Measurements from ENCODE around the gene SNAP29. TPM values are rescaled to one million over a fixed set of nuclear protein-coding genes. Genes with fewer than 3 reads are reported as not detected.

SNAP29 gene
- total RNA-seq, 1 experiment from 2014 or later, result 17.9 TPM

DNA sequence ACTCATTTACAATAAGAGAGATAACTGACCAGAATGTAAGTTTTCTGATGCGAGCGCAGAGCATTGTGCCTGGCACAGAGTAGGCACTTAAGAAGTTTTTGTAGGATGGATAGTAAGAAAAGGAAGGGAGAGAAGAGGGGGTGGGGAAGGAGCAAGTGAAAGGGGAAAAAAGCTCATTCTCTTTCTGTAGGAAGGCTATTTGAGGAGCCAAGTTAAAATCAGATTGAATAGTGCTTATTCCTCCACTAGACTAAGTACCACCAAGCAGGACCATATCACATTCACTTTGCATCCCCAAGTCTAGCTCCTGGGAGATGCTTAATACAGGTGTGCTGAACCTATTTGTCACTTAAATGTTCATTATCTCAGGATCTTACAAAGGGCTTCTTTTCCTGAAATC is 44.3 kb downstream of the SNAP29 start:
- TF ChIP-seq, protein P1, sequence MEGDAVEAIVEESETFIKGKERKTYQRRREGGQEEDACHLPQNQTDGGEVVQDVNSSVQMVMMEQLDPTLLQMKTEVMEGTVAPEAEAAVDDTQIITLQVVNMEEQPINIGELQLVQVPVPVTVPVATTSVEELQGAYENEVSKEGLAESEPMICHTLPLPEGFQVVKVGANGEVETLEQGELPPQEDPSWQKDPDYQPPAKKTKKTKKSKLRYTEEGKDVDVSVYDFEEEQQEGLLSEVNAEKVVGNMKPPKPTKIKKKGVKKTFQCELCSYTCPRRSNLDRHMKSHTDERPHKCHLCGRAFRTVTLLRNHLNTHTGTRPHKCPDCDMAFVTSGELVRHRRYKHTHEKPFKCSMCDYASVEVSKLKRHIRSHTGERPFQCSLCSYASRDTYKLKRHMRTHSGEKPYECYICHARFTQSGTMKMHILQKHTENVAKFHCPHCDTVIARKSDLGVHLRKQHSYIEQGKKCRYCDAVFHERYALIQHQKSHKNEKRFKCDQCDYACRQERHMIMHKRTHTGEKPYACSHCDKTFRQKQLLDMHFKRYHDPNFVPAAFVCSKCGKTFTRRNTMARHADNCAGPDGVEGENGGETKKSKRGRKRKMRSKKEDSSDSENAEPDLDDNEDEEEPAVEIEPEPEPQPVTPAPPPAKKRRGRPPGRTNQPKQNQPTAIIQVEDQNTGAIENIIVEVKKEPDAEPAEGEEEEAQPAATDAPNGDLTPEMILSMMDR (conservative IDR thresholded peaks at IDR 0.05), result no peak
- no CpG with 5 or more reads among the region's 2 CpGs for WGBS (ENCODE audit: extremely low coverage, insufficient read length, low lambda C conversion rate)
- no peaks in the 10 kb centered on the region for H3K4me1 Mint-ChIP-seq

More for the DNA sequence above, 44.3 kb downstream of the SNAP29 start:
- H4K5ac ChIP-seq (ENCODE audit: insufficient read length, low read depth, low read length), result no peak overlapping the region
- H2BK15ac ChIP-seq (ENCODE audit: low read depth, low read length), result no peak overlapping the region
- H3K18ac ChIP-seq (ENCODE audit: insufficient read length, low read depth, low read length), result no peak overlapping the region
- Mint-ChIP-seq H3K36me3 (ENCODE audit: insufficient read depth in 1 of 3, low read depth in 3 of 3) (no peaks in the 10 kb centered on the region), H3K27ac (no peak overlapping the region), H3K27me3 (ENCODE audit: low read depth) (peaks cover 5% of the 10 kb centered on the region), H3K9me3 (no peaks in the 10 kb centered on the region), H3K4me3 (no peak overlapping the region)
- no peak overlapping the region for H2BK120ac ChIP-seq (ENCODE audit: low read depth, low read length, poor library complexity, severe bottlenecking)
- no peak overlapping the region for H3K27ac ChIP-seq (ENCODE audit: insufficient read length, low read depth, low read length)
- no peaks in the 10 kb centered on the region for H3K27me3 ChIP-seq (ENCODE audit: insufficient read depth, low read length)
- DNase-seq, result no peak
- no peak overlapping the region for H2BK20ac ChIP-seq (ENCODE audit: low read depth, low read length, poor library complexity, severe bottlenecking)
- no peak overlapping the region for H4K91ac ChIP-seq (ENCODE audit: insufficient read length, low read depth, low read length)
- no peak overlapping the region for H3K23ac ChIP-seq (ENCODE audit: insufficient read length, low read depth, low read length)
- no peak overlapping the region for H2BK5ac ChIP-seq (ENCODE audit: insufficient read length, low read length)
- H4K20me1 ChIP-seq (ENCODE audit: control insufficient read depth, insufficient read depth, insufficient read length), result no peaks in the 10 kb centered on the region
- H3K23me2 ChIP-seq (ENCODE audit: insufficient read length, low read depth, low read length, poor library complexity, severe bottlenecking), result no peaks in the 10 kb centered on the region
- no peak overlapping the region for H2AK5ac ChIP-seq (ENCODE audit: insufficient read length, low read length)
- H4K8ac ChIP-seq (replicated peaks; ENCODE audit: insufficient read length, low read depth, low read length), result no peak overlapping the region
- H3K79me2 ChIP-seq (ENCODE audit: insufficient read depth, low read length), result no peaks in the 10 kb centered on the region
- H3K14ac ChIP-seq (ENCODE audit: insufficient read depth, low read length), result no peak overlapping the region
- no peaks in the 10 kb centered on the region for H3K9me3 ChIP-seq (ENCODE audit: control insufficient read depth, low read depth, low read length)
- H3K9ac ChIP-seq (ENCODE audit: extremely low read depth, insufficient read length, low read length), result no peak overlapping the region
- no peak overlapping the region for H3K56ac ChIP-seq (ENCODE audit: insufficient read length, low read depth, low read length)
- H2BK12ac ChIP-seq (ENCODE audit: insufficient read length, low read depth, low read length), result no peak overlapping the region
- no peak overlapping the region for H2AFZ ChIP-seq (ENCODE audit: low read length)
- no peak overlapping the region for H3K4me2 ChIP-seq (ENCODE audit: insufficient read depth, insufficient read length, low read length)
- no peak overlapping the region for H3T11ph ChIP-seq (ENCODE audit: low read length)
- no peak overlapping the region for H3K4ac ChIP-seq (ENCODE audit: low read depth, low read length)
- H3K79me1 ChIP-seq (ENCODE audit: insufficient read depth, low read depth, low read length, poor library complexity, severe bottlenecking), result no peaks in the 10 kb centered on the region
- H3K4me1 ChIP-seq (ENCODE audit: insufficient read depth, low read length), result no peaks in the 10 kb centered on the region

Measured in H9 (cell line).